GM08714 (cell line): Measurements from ENCODE around the gene MAD2L1BP.
"Not testable (repeated sequence)": the region's sequence is repeated elsewhere in the genome, so short reads cannot be mapped to it uniquely, and the experiment has no call there.

ENCODE experiments used
- H3K4me3 ChIP-seq: fragments of 200-500 bp; sonication (Bioruptor generic); 2 replicates; pipeline ENCODE4 v1.5.1; 2014; ENCODE audit warnings: mild to moderate bottlenecking, low read length, inconsistent platforms
- ZNF274 ChIP-seq: IDR thresholded peaks from 2 replicates; pipeline ENCODE4 v1.6.1; 2012; ENCODE audit warnings: mild to moderate bottlenecking, low read depth, low read length

The MAD2L1BP gene

DNA sequence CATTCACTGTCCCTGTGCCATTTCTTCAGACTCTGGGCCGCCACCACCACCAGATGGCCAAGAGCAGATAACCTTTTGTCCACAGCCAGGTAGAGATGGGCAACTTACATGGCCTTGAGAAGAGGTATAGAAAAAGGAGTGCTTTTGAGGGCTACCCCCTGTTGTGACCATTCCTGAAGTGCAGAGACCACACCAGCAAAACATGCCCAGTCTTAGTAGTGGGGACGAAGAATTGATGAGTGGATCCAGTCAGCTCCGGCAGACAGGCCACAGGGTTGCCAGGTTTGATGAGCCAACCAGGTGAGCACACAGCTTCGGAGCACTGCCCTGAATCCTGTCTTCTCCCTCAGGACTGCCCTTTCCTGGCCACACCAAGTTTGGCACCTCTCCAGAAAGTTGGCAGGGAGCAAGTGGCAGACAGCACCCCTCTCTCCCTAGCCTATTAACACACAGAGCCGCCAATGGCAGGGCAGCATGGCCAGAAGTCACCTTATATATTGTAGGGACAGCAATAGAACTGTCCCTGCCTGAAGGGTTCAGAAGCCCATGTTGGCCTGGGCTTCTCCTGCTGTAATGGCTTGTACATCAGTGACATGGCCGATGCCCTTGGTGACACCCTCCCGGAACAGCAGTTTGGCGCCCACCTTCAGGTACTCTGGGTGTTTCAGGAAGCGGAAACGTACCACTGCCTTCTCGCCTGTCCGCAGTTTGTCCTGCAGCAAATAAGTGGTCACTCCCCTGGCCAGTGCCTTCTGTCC is 14.4 kb upstream of the MAD2L1BP start:
- no peak for TF ChIP-seq ZNF274

GRCh38 chr6:43621836-43622180 is 13.8 kb upstream of the MAD2L1BP start:
- TF ChIP-seq ZNF274, result no peak

More for the DNA sequence above, 14.4 kb upstream of the MAD2L1BP start:
- no peak overlapping the region for H3K4me3 ChIP-seq

GRCh38 chr6:43622541-43622940 is 13.1 kb upstream of the MAD2L1BP start:
- H3K4me3 ChIP-seq, result no peak overlapping the region
- no peak for TF ChIP-seq ZNF274

More at GRCh38 chr6:43621836-43622180, 13.8 kb upstream of the MAD2L1BP start:
- no peak overlapping the region for H3K4me3 ChIP-seq

GRCh38 chr6:43623880-43624785 is 11.5 kb upstream of the MAD2L1BP start:
- no peak for TF ChIP-seq ZNF274
- no peak overlapping the region for H3K4me3 ChIP-seq

GRCh38 chr6:43624786-43625288 is 10.8 kb upstream of the MAD2L1BP start:
- no peak for TF ChIP-seq ZNF274
- H3K4me3 ChIP-seq, result no peak overlapping the region

- no peak for TF ChIP-seq ZNF274
- no peak overlapping the region for H3K4me3 ChIP-seq
Measured at GRCh38 chr6:43625393-43625992, 10.1 kb upstream of the MAD2L1BP start.

DNA sequence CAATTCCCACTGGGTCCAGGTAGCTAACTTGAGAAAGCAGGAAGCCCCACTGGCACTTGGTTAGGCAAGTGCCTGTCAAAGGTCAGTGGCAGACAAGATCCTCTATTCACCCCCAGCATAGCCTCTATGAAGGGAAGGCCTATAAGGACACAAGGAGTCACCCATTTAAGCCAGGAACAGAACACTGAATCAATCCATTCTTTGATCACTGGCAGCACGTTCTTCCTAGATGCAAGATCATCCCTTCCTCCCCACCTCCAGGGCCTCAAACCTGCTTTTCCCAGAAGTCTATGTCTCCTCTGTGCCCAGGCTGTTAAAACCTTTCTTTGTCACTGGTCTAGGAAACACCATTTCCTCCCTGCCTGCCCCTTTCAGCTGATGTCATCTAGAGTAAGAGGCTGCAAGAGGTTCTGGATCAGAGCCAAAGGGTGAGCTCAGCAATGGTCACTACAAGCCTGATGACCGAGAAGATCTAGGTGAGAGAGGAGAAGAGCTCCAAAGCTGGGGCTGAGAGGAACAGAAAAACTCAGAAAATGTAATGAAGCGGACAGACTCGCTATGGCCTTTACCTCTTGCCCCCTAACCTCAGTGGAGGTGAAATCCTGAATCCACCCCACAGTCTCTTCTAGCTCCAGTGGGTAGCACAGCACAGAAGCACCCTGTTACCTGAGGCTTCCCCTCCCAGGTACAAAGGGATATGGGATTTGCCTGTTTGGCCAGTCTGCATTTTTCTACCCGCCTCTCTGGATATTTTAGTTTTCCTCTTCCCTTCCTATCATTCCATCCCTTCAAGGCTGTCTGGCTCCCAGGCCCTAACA is 8.4 kb upstream of the MAD2L1BP start:
- H3K4me3 ChIP-seq, result no peak overlapping the region; the same call in 1 of the 2 replicates
- TF ChIP-seq ZNF274, result no peak

GRCh38 chr6:43628393-43629103 is 7.1 kb upstream of the MAD2L1BP start:
- no peak for TF ChIP-seq ZNF274
- peak overlapping the region; percentile 60 for H3K4me3 ChIP-seq

DNA sequence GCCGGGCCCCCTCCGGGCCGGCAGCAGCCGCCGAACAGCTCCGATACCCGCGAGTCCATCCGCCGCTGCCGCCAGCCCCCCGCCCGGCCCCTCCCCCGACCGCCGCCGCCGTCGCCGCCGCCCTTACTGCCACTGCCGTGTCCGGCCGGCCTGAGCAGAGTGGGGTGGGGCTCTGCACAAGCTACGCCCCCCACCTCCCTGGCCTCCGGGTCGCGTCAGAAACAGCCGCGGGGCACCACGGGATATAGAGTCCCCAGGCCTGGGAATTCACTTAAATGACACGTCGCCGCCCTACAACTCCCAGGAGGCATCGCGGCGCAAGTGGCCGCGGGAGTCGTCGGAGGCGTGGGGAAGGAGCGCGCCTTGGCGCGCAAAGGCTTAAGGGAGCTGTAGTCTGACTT is 6.5 kb upstream of the MAD2L1BP start, which contains the start of gene GTPBP2:
GTPBP2 (minus strand) TSS at position 161 of the 401 bp plus-strand sequence; CDS start at position 59, 102 bp downstream.
- TF ChIP-seq ZNF274, result no peak
- peak within 1 kb of the TSS; percentile 65 for H3K4me3 ChIP-seq

GRCh38 chr6:43629505-43630300 is 5.9 kb upstream of the MAD2L1BP start:
- TF ChIP-seq ZNF274, result no peak
- peak overlapping the region; percentile 65 for H3K4me3 ChIP-seq

DNA sequence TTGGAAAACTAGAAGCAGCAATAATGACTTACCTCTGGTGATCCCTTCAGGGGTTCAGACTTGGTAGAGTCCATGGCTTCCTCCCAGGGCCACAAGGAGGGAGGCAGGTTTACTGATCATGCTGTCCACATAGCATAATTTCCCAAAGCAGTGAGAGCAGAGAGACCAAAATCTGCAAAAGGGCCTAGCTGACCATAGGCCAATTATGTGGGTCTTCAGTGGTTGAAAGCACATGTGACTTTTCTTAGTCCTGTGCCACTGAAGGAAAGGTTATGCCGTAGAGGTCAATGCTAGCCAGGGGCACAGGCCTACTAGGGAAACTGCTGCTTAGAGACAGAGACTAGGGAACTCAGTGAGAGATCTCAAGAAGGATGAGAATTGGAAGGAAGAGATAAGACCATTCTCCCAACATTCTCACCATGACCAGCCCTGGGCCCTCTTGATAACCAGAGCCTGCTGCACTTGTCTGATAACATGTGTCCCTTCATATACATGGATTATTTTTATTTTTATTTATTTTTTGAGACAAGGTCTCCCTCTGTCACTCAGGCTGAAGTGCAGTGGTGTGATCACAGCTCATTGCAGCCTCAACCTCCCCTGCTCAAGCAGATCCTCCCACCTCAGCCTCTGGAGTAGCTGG is 4.5 kb upstream of the MAD2L1BP start:
- no peak for TF ChIP-seq ZNF274
- no peak overlapping the region for H3K4me3 ChIP-seq

GRCh38 chr6:43633002-43633401 is 2.6 kb upstream of the MAD2L1BP start:
- H3K4me3 ChIP-seq, result not testable (repeated sequence)
